NCI-H146 treated with DMSO at 0.1 percent for 48 hours (cell line): Measurements from ENCODE around the gene KRTAP3-2.
"Not testable (repeated sequence)": the region's sequence is repeated elsewhere in the genome, so short reads cannot be mapped to it uniquely, and the experiment has no call there.

Experiments
- DNase-seq: peaks from one replicate; lab custom pipeline; 2025; ENCODE audit not compliant: unreplicated experiment; lab: John Stamatoyannopoulos, UW

KRTAP3-2 gene

DNA sequence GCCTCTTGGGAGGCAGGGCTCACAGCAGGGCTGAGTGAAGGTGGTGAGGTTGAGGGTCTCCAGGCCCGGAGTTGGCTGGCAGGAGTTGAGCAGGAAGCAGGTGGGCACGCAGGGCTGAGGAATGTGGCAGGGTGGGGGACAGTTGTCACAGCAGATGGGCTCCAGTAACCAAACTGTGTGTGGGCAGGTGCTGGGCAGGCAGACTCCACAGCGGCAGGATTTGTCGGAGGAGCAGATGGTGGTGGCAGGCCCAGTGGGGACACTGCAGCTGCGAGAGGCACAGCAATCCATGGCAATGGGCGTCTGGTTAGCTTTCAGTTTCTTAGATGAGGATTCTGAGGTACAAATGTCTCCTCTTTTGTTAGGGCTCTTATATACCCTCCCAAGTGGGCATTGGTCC lies at the start of gene KRTAP3-2:
Gene KRTAP3-2, minus strand, starts transcription at position 344 of the 400 bp plus-strand sequence. Its CDS starts 53 bp downstream, at position 291.
- DNase-seq = not testable (repeated sequence)

GRCh38 chr17:41049110-41049509 lies 49.4 kb upstream of the KRTAP3-2 start:
- no peak for DNase-seq

GRCh38 chr17:41048441-41048840 lies 48.7 kb upstream of the KRTAP3-2 start:
- no peak for DNase-seq

DNA sequence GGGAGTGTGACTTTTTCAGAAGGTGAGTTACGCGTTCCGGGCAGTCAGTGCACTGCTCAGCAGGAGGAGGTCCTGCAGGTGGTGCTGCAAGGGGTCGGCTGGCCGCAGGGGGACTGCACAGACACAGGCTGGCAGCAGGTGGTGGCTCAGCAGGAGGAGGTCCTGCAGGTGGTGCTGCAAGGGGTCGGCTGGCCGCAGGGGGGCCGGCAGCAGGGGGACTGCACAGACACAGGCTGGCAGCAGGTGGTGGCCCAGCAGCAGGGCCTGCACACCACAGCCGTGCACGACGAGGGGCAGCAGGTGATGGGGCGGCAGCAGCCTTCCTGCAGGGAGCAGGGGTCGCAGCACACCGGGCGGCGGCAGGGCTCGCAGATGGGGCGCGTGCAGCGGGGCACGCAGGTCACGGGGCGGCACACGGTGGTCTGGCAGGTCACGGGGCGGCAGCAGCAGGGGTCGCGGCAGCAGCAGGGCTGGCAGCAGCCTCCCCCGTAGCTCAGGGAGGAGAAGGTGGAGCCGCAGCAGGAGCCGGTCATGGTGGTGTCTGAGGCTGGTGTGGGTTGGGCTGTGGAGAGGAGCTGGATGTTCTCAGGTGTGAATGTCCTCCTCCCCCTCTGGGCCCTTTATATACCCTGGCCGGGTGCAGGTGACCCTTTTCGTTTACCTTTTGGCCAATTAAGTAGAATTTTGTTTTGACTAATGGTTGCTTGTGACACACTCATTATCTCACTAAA lies 47.2 kb upstream of the KRTAP3-2 start, which contains the start of gene KRTAP2-1:
Gene KRTAP2-1, minus strand, starts transcription at position 582 of the 731 bp plus-strand sequence. Its CDS starts 49 bp downstream, at position 533.
- not testable (repeated sequence) for DNase-seq

GRCh38 chr17:41042953-41043352 lies 43.2 kb upstream of the KRTAP3-2 start:
- no peak for DNase-seq

GRCh38 chr17:41040783-41041571 lies 41.3 kb upstream of the KRTAP3-2 start, which contains the start of gene KRTAP1-1:
KRTAP1-1 (minus strand) TSS chr17:41041450; CDS start chr17:41041397, 53 bp downstream.
- DNase-seq = not testable (repeated sequence)

DNA sequence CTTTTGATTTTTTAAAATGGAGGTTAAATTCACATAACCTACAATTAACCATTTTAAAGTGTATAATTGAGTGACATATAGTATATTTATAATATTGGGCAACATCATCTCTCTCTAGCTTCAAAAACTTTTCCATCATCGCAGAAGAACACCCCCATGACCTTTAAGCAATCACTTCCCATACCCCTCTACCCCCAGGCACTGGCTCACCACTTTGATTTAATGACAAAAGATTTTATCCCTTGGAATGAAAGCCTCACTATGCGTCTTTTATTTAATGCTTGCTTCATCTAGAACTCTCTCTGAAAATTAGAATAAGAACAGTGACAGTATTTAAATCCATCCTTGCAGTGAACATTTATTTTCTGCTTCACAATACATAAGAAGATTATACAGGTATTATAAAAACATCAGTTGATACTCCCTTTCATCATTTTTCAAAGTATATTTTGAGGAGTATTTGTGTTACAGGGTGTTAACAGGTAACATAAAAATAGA lies 38.2 kb upstream of the KRTAP3-2 start:
- DNase-seq = no peak

GRCh38 chr17:41034346-41034935 lies 34.7 kb upstream of the KRTAP3-2 start, which contains the start of gene KRTAP1-3:
KRTAP1-3 (minus strand) TSS chr17:41034874; CDS start chr17:41034821, 53 bp downstream.
- DNase-seq = peak; percentile 26

DNA sequence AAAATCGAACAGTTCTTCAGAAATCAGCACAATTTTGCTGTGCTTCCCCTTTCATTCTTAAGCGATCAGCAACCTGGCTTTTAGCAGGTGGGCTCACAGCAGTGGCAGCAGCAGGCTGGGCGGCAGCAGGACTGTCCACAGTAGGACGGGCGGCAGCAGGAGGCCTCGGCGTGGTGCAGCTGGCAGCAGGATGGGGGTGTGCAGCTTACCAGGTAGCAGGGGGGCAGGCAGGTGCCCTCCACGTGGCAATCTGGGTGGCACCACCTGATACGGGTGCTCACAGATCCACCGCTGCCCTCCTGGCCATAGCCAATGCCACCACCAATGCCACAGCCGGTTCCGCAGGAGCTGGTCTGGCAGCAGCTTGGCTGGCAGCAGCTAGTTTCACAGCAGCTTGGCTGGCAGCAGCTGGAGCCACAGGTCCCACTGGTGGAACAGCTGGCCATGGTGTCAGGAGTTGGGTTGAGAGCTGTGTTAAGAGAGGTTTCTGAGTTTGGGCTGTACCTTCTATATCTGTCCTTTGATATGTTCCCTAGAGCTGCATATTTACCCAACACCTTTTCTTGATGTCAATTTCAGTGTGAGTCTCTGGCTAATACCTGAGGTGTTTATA lies 30.0 kb upstream of the KRTAP3-2 start, which contains the start of gene KRTAP1-4:
Gene KRTAP1-4, minus strand, starts transcription at position 563 of the 613 bp plus-strand sequence. Its CDS starts 117 bp downstream, at position 446.
- DNase-seq = peak; percentile 40

DNA sequence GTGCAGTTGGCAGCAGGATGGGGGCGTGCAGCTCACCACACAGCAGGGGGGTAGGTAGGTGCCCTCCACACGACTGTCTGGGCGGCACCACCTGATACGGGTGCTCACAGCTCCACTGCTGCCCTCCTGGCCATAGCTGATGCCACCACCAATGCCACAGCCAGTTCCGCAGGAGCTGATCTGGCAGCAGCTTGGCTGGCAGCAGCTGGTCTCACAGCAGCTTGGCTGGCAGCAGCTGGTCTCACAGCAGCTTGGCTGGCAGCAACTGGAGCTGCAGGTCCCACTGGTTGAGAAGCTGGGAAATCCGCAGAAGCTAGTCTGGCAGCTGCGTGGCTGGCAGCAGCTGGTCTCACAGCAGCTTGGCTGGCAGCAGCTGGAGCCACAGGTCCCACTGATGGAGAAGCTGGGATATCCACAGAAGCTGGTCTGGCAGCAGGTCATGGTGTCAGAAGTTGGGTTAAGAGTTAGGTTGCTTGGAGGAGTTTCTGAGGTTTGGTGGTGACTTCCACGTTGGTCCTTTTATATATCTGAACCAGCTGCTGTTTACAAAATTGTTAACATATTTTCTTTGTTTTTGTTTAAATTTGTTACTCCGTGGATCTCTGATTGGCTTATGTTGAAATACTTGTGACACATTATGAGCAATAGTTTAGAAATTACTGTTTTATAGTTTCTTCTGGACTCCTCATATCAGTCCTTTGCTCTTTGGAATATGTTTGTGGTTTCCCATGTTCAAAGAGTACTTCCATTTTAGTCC lies 27.2 kb upstream of the KRTAP3-2 start, which contains the start of gene KRTAP1-5:
Gene KRTAP1-5, minus strand, starts transcription at position 494 of the 757 bp plus-strand sequence. Its CDS starts 53 bp downstream, at position 441.
- DNase-seq = no peak

GRCh38 chr17:41024697-41025096 lies 25.0 kb upstream of the KRTAP3-2 start:
- DNase-seq = no peak

- DNase-seq = peak; percentile 85
Observed at GRCh38 chr17:41020336-41020735, 20.6 kb upstream of the KRTAP3-2 start.

- DNase-seq = no peak
Observed at GRCh38 chr17:41019415-41019814, 19.7 kb upstream of the KRTAP3-2 start.

GRCh38 chr17:41018541-41018940 lies 18.8 kb upstream of the KRTAP3-2 start:
- no peak for DNase-seq

- DNase-seq = no peak
Observed at GRCh38 chr17:41016578-41017215, 17.0 kb upstream of the KRTAP3-2 start.

GRCh38 chr17:41015454-41015853 lies 15.7 kb upstream of the KRTAP3-2 start:
- no peak for DNase-seq

GRCh38 chr17:41013606-41014005 lies 13.9 kb upstream of the KRTAP3-2 start:
- no peak for DNase-seq

DNA sequence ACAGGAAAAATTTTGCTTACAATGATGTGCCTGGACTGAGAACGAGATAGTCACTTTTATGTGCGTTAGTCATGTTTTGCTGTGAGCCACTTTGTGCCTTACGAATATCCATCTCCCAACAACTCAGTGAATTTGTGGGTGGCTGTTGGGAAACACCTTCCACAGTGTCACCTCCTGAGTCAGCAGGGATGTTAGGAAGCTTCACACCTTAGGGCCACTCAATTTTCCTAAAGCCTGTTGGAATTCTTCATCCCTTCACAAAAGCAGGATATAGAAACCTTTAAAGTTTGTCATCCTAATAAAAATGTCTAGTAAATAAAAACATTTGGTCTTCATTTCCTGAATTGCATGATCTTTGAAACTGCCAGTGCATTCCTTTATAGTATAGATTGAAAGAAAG lies 13.5 kb upstream of the KRTAP3-2 start:
- no peak for DNase-seq
